Smooth muscle cell (in vitro differentiated cells): Measurements from ENCODE around the gene SLC11A2. TPM values are rescaled to one million over a fixed set of nuclear protein-coding genes. Genes with fewer than 3 reads are reported as not detected.

Experiments used
- DNase-seq: peaks from one replicate; lab custom pipeline; 2025; ENCODE audit not compliant: unreplicated experiment; lab: John Stamatoyannopoulos, UW
- H2AFZ ChIP-seq: fragments of 200-600 bp; sonication (generic); 2 replicates; pipeline ENCODE4 v1.6.0; 2016; ENCODE audit warnings: antibody characterized with exemption, low read depth, mild to moderate bottlenecking
- H3F3A ChIP-seq: fragments of 200-600 bp; sonication (generic); 2 replicates; pipeline ENCODE4 v1.6.0; 2017; ENCODE audit warnings: antibody characterized with exemption, low read depth
- H3K27ac ChIP-seq: fragments of 200-600 bp; sonication (generic); 2 replicates; pipeline ENCODE4 v1.5.1; 2016; ENCODE audit warnings: low read depth, mild to moderate bottlenecking
- H3K27me3 ChIP-seq: fragments of 200-600 bp; sonication (generic); 2 replicates; pipeline ENCODE4 v1.6.1; 2016; ENCODE audit warnings: low read depth, mild to moderate bottlenecking
- H3K36me3 ChIP-seq: fragments of 200-600 bp; sonication (generic); 2 replicates; pipeline ENCODE4 v1.5.1; 2016; ENCODE audit warnings: low read depth
- H3K4me1 ChIP-seq: fragments of 200-600 bp; sonication (generic); 2 replicates; pipeline ENCODE4 v1.5.1; 2016; ENCODE audit warnings: low read depth
- H3K4me2 ChIP-seq: fragments of 200-600 bp; sonication (generic); 2 replicates; pipeline ENCODE4 v1.6.0; 2016; ENCODE audit warnings: mild to moderate bottlenecking
- H3K4me3 ChIP-seq: fragments of 200-600 bp; sonication (generic); 2 replicates; pipeline ENCODE4 v1.5.1; 2016; ENCODE audit warnings: mild to moderate bottlenecking
- H3K79me2 ChIP-seq: fragments of 200-600 bp; sonication (generic); 2 replicates; pipeline ENCODE4 v1.6.0; 2016; ENCODE audit warnings: low read depth, mild to moderate bottlenecking
- H3K9ac ChIP-seq: fragments of 200-600 bp; sonication (generic); 2 replicates; pipeline ENCODE4 v1.6.0; 2016; ENCODE audit warnings: low read depth
- H3K9me3 ChIP-seq: fragments of 200-600 bp; sonication (generic); replicated peaks from 2 replicates; pipeline ENCODE4 v1.5.1; 2016; ENCODE audit warnings: low read depth
- H4K20me1 ChIP-seq: fragments of 200-600 bp; sonication (generic); 2 replicates; pipeline ENCODE4 v1.6.0; 2016; ENCODE audit warnings: low read depth
- CTCF ChIP-seq: fragments of 200-600 bp; sonication (generic); IDR thresholded peaks from 2 replicates; pipeline ENCODE4 v1.5.1; 2017; ENCODE audit warnings: borderline replicate concordance, mild to moderate bottlenecking, antibody characterized with exemption; ENCODE audit not compliant: insufficient read depth, poor library complexity, severe bottlenecking
- WGBS: methylation state at CpG from one replicate; pipeline ENCODE4 v1.1.7; 2016; ENCODE audit warnings: low lambda C conversion rate; 5-methylcytosine and 5-hydroxymethylcytosine counted together
- polyA plus RNA-seq: library from polyadenylated mRNA; unstranded; fragments of >200 nt; fragmentation: Nextera tagmentation; extraction: Ambion mirVana; gene quantifications from 2 replicates; pipeline ENCODE4 v1.2.1, GENCODE V29; 2016
- total RNA-seq: library from RNA; depleted of rRNA; stranded (reverse); fragments of >200 nt; gene quantifications from 2 replicates; pipeline ENCODE4 v1.2.3, GENCODE V29; 2014

The SLC11A2 gene
- total and polyA plus RNA-seq, 2 experiments from 2014 or later = 26.5 to 31.3 TPM

- no peaks in the 10 kb centered on the region for H3F3A ChIP-seq
- no peaks in the 10 kb centered on the region for H3K9me3 ChIP-seq
- H3K4me3 ChIP-seq = no peak overlapping the region
- H2AFZ ChIP-seq = no peak overlapping the region
- H3K79me2 ChIP-seq = peaks cover 47% of the 10 kb centered on the region
- H3K9ac ChIP-seq = no peak overlapping the region
- H3K27me3 ChIP-seq = no peaks in the 10 kb centered on the region
- peaks cover 52% of the 10 kb centered on the region for H4K20me1 ChIP-seq
- 96% methylated on average over 1 of the region's 1 CpG for WGBS
- no peak for TF ChIP-seq CTCF
- H3K4me2 ChIP-seq = peak overlapping the region; percentile 6
- no peak for DNase-seq
- H3K36me3 ChIP-seq = peaks cover 6% of the 10 kb centered on the region
- H3K4me1 ChIP-seq = peaks cover 15% of the 10 kb centered on the region
- H3K27ac ChIP-seq = peak overlapping the region; percentile 32
These were observed 17.7 kb downstream of the SLC11A2 start for GRCh38 chr12:51008329-51009055.

- H3K4me1 ChIP-seq = no peaks in the 10 kb centered on the region
- peaks cover 25% of the 10 kb centered on the region for H4K20me1 ChIP-seq
- peaks cover 6% of the 10 kb centered on the region for H3K36me3 ChIP-seq
- no peak overlapping the region for H3K4me2 ChIP-seq
- no peak for DNase-seq
- WGBS = 44% methylated on average over 3 of the region's 3 CpGs
- no peaks in the 10 kb centered on the region for H3K27me3 ChIP-seq
- peak overlapping the region; percentile 49 for H3K27ac ChIP-seq
- H3K4me3 ChIP-seq = no peak overlapping the region
- H3K9me3 ChIP-seq = no peaks in the 10 kb centered on the region
- no peaks in the 10 kb centered on the region for H3F3A ChIP-seq
- no peak for TF ChIP-seq CTCF
- H2AFZ ChIP-seq = no peak overlapping the region
- peaks cover 24% of the 10 kb centered on the region for H3K79me2 ChIP-seq
- H3K9ac ChIP-seq = no peak overlapping the region
These were observed 20.5 kb downstream of the SLC11A2 start for GRCh38 chr12:51005671-51006070.

- H3K36me3 ChIP-seq = peaks cover 6% of the 10 kb centered on the region
- H3K4me1 ChIP-seq = no peaks in the 10 kb centered on the region
- no peak overlapping the region for H3K4me3 ChIP-seq
- H3K27me3 ChIP-seq = no peaks in the 10 kb centered on the region
- DNase-seq = no peak
- no peaks in the 10 kb centered on the region for H3K9me3 ChIP-seq
- 94% methylated on average over 3 of the region's 3 CpGs for WGBS
- peaks cover 18% of the 10 kb centered on the region for H4K20me1 ChIP-seq
- no peak for TF ChIP-seq CTCF
- peaks cover 18% of the 10 kb centered on the region for H3K79me2 ChIP-seq
- peak overlapping the region; percentile 49 for H3K27ac ChIP-seq
- H3F3A ChIP-seq = no peaks in the 10 kb centered on the region
- no peak overlapping the region for H3K4me2 ChIP-seq
- no peak overlapping the region for H2AFZ ChIP-seq
- H3K9ac ChIP-seq = no peak overlapping the region
These were observed 21.2 kb downstream of the SLC11A2 start for GRCh38 chr12:51005030-51005429.

- H3K4me3 ChIP-seq = no peak overlapping the region
- H3F3A ChIP-seq = no peaks in the 10 kb centered on the region
- peaks cover 13% of the 10 kb centered on the region for H4K20me1 ChIP-seq
- H3K9ac ChIP-seq = no peak overlapping the region
- peaks cover 6% of the 10 kb centered on the region for H3K36me3 ChIP-seq
- peak overlapping the region; percentile 49 for H3K27ac ChIP-seq
- TF ChIP-seq CTCF = no peak
- no peaks in the 10 kb centered on the region for H3K4me1 ChIP-seq
- H2AFZ ChIP-seq = no peak overlapping the region
- no peaks in the 10 kb centered on the region for H3K9me3 ChIP-seq
- WGBS = 88% methylated on average over 6 of the region's 6 CpGs
- H3K4me2 ChIP-seq = no peak overlapping the region
- H3K79me2 ChIP-seq = peaks cover 18% of the 10 kb centered on the region
- DNase-seq = no peak
- no peaks in the 10 kb centered on the region for H3K27me3 ChIP-seq
These were observed 21.7 kb downstream of the SLC11A2 start for GRCh38 chr12:51004504-51004903.
